CD4-positive, alpha-beta memory T cell (primary cell): ENCODE measurements around the gene ERC1. TPM values are rescaled to one million over a fixed set of nuclear protein-coding genes. Genes with fewer than 3 reads are reported as not detected.
"Not testable (repeated sequence)": the region's sequence is repeated elsewhere in the genome, so short reads cannot be mapped to it uniquely, and the experiment has no call there.

Experiments used
- CTCF ChIA-PET: fragments of 350-600 bp; sonication (Branson Sonifier 250); formaldehyde crosslinking; loops from one replicate; lab custom pipeline; 2021; ENCODE audit warnings: inconsistent platforms; ENCODE audit not compliant: partially characterized antibody; lab: Charles Lee
- POLR2A ChIA-PET: fragments of 350-600 bp; sonication (Branson Sonifier 250); formaldehyde crosslinking; loops from one replicate; lab custom pipeline; 2021; ENCODE audit not compliant: partially characterized antibody; lab: Charles Lee
- DNase-seq, 5 donors: peaks; one replicate each; pipeline versions ENCODE4 v3.0.0 to v3.0.0-alpha.2; 2020 to 2022; ENCODE audit warnings: mixed read lengths in 1 of 5
- H3K27ac ChIP-seq: one replicate; pipeline ENCODE4 v1.7.0; 2013; ENCODE audit warnings: low read depth, low read length
- H3K27me3 ChIP-seq: 2 replicates; pipeline ENCODE4 v1.7.0; 2013; ENCODE audit warnings: mild to moderate bottlenecking, low read length, moderate library complexity; ENCODE audit not compliant: insufficient read depth
- H3K36me3 ChIP-seq: 2 replicates; pipeline ENCODE4 v1.7.0; 2013; ENCODE audit warnings: mild to moderate bottlenecking, low read length, moderate library complexity; ENCODE audit not compliant: insufficient read depth
- H3K4me1 ChIP-seq: 2 replicates; pipeline ENCODE4 v1.7.0; 2013; ENCODE audit warnings: mild to moderate bottlenecking, low read length, moderate library complexity; ENCODE audit not compliant: insufficient read depth
- H3K4me3 ChIP-seq, 2 donors: one replicate each; pipeline ENCODE4 v1.7.0; 2013; ENCODE audit warnings: low read length in 2 of 2, mild to moderate bottlenecking in 1 of 2
- H3K9me3 ChIP-seq, 2 donors: one replicate each; pipeline ENCODE4 v1.7.0; 2013; ENCODE audit warnings: low read length in 2 of 2, control low read depth in 1 of 2; ENCODE audit not compliant: control insufficient read depth in 1 of 2
- H3K27ac Mint-ChIP-seq, 7 donors: one replicate each; pipeline ENCODE4 v1.8.0; 2020 to 2021; ENCODE audit warnings: mixed read lengths in 7 of 7, mild to moderate bottlenecking in 6 of 7, inconsistent platforms in 3 of 7, moderate library complexity in 3 of 7
- H3K27me3 Mint-ChIP-seq, 2 donors: one replicate each; pipeline ENCODE4 v1.8.0; 2020 to 2021; ENCODE audit warnings: mixed read lengths in 2 of 2
- H3K36me3 Mint-ChIP-seq, 2 donors: one replicate each; pipeline ENCODE4 v1.8.0; 2020 to 2021; ENCODE audit warnings: mixed read lengths in 2 of 2, inconsistent platforms in 1 of 2, mild to moderate bottlenecking in 1 of 2
- H3K4me1 Mint-ChIP-seq, 4 donors: one replicate each; pipeline ENCODE4 v1.8.0; 2020 to 2021; ENCODE audit warnings: mixed read lengths in 4 of 4, mild to moderate bottlenecking in 1 of 4
- H3K4me3 Mint-ChIP-seq, 8 donors: one replicate each; pipeline ENCODE4 v1.8.0; 2020 to 2021; ENCODE audit warnings: mixed read lengths in 8 of 8, mild to moderate bottlenecking in 7 of 8, moderate library complexity in 6 of 8, inconsistent platforms in 3 of 8
- H3K9me3 Mint-ChIP-seq, 8 donors: one replicate each; pipeline ENCODE4 v1.8.0; 2020 to 2021; ENCODE audit warnings: mixed read lengths in 8 of 8, mild to moderate bottlenecking in 5 of 8, inconsistent platforms in 3 of 8, moderate library complexity in 1 of 8
- intact Hi-C: fragments of 100-400 bp; cut with micrococcal nuclease; formaldehyde crosslinking; loops from one replicate; pipeline ENCODE4 v1.15.1; 2023
- polyA plus RNA-seq, 2 donors: library from polyadenylated mRNA; unstranded; fragments of 300-500 nt; fragmentation: Illumina TruSeq; gene quantifications; one replicate each; pipeline ENCODE4 v1.2.3, GENCODE V29; 2021
- total RNA-seq, 2 experiments: library from RNA; stranded (reverse); gene quantifications; one replicate each; pipeline ENCODE4 v1.2.3, GENCODE V29; 2021

The ERC1 gene
- total and polyA plus RNA-seq, 4 experiments from 2014 or later: 4.0 to 41.7 (median 28.7) TPM

GRCh38 chr12:1255125-1255524 is 264.1 kb downstream of the ERC1 start:
- H3K4me3 Mint-ChIP-seq, H3K4me1 ChIP-seq, H3K36me3 ChIP-seq, DNase-seq, H3K4me1 Mint-ChIP-seq, H3K9me3 Mint-ChIP-seq, intact Hi-C loops, H3K27me3 ChIP-seq, H3K27ac ChIP-seq, H3K27ac Mint-ChIP-seq, H3K9me3 ChIP-seq, CTCF ChIA-PET, POLR2A ChIA-PET, H3K4me3 ChIP-seq, H3K27me3 Mint-ChIP-seq: not testable (repeated sequence)
- H3K36me3 Mint-ChIP-seq: peaks cover 20 to 38% of the 10 kb centered on the region in 2 donors

GRCh38 chr12:1255854-1256253 is 264.8 kb downstream of the ERC1 start:
- CTCF ChIA-PET, H3K9me3 Mint-ChIP-seq, intact Hi-C loops, H3K4me3 ChIP-seq, H3K4me1 Mint-ChIP-seq, POLR2A ChIA-PET, H3K27ac ChIP-seq, H3K4me1 ChIP-seq, H3K27me3 Mint-ChIP-seq, H3K9me3 ChIP-seq, H3K36me3 ChIP-seq, DNase-seq, H3K27ac Mint-ChIP-seq, H3K27me3 ChIP-seq, H3K4me3 Mint-ChIP-seq: not testable (repeated sequence)
- peaks cover 23 to 38% of the 10 kb centered on the region in 2 donors for H3K36me3 Mint-ChIP-seq

- H3K27ac Mint-ChIP-seq: no peak overlapping the region
- Histone ChIP-seq H3K27ac (no peak overlapping the region), H3K27me3 (no peaks in the 10 kb centered on the region)
Observed at GRCh38 chr12:1256285-1256684, 265.3 kb downstream of the ERC1 start.

GRCh38 chr12:1256991-1257390 is 266.0 kb downstream of the ERC1 start:
- Histone ChIP-seq H3K27ac (no peak overlapping the region), H3K4me3 (no peak overlapping the region), H3K27me3 (no peaks in the 10 kb centered on the region), H3K36me3 (no peaks in the 10 kb centered on the region), H3K9me3 (no peaks in the 10 kb centered on the region), H3K4me1 (no peaks in the 10 kb centered on the region)
- peaks cover 0 to 2% (median 0%) of the 10 kb centered on the region in 8 donors for H3K9me3 Mint-ChIP-seq
- ChIA-PET POLR2A (no interaction called here), CTCF (no interaction called here)
- no peak overlapping the region for H3K27ac Mint-ChIP-seq
- no peaks in the 10 kb centered on the region for H3K4me1 Mint-ChIP-seq
- H3K4me3 Mint-ChIP-seq: no peak overlapping the region
- H3K27me3 Mint-ChIP-seq: no peaks in the 10 kb centered on the region
- intact Hi-C loops: no loop called here
- DNase-seq: no peak
- peaks cover 29 to 46% of the 10 kb centered on the region in 2 donors for H3K36me3 Mint-ChIP-seq

More at GRCh38 chr12:1256285-1256684, 265.3 kb downstream of the ERC1 start:
- Mint-ChIP-seq H3K4me3 (no peak overlapping the region), H3K36me3 (peaks cover 24 to 39% of the 10 kb centered on the region in 2 donors), H3K9me3 (peaks cover 0 to 2% (median 0%) of the 10 kb centered on the region in 8 donors), H3K4me1 (no peaks in the 10 kb centered on the region), H3K27me3 (no peaks in the 10 kb centered on the region)
- no peak for DNase-seq
- POLR2A ChIA-PET: no interaction called here
- H3K36me3 ChIP-seq: no peaks in the 10 kb centered on the region
- no peak overlapping the region for H3K4me3 ChIP-seq
- CTCF ChIA-PET: no interaction called here
- no peaks in the 10 kb centered on the region for H3K4me1 ChIP-seq
- H3K9me3 ChIP-seq: no peaks in the 10 kb centered on the region
- intact Hi-C loops: no loop called here

- no peak overlapping the region for H3K4me3 Mint-ChIP-seq
- CTCF ChIA-PET: no interaction called here
- Histone ChIP-seq H3K9me3 (no peaks in the 10 kb centered on the region), H3K36me3 (no peaks in the 10 kb centered on the region), H3K27ac (no peak overlapping the region), H3K4me3 (no peak overlapping the region), H3K4me1 (no peaks in the 10 kb centered on the region), H3K27me3 (no peaks in the 10 kb centered on the region)
- no peak overlapping the region for H3K27ac Mint-ChIP-seq
- H3K4me1 Mint-ChIP-seq: no peaks in the 10 kb centered on the region
- POLR2A ChIA-PET: no interaction called here
- DNase-seq: no peak
- H3K36me3 Mint-ChIP-seq: peaks cover 55 to 59% of the 10 kb centered on the region in 2 donors
- H3K27me3 Mint-ChIP-seq: no peaks in the 10 kb centered on the region
- intact Hi-C loops: no loop called here
- H3K9me3 Mint-ChIP-seq: no peaks in the 10 kb centered on the region
Observed at GRCh38 chr12:1262011-1262410, 271.0 kb downstream of the ERC1 start.

GRCh38 chr12:1267243-1267642 is 276.2 kb downstream of the ERC1 start:
- Histone ChIP-seq H3K27ac (no peak overlapping the region), H3K36me3 (no peaks in the 10 kb centered on the region), H3K4me3 (no peak overlapping the region), H3K4me1 (no peaks in the 10 kb centered on the region), H3K27me3 (no peaks in the 10 kb centered on the region), H3K9me3 (no peaks in the 10 kb centered on the region)
- Mint-ChIP-seq H3K4me3 (no peak overlapping the region), H3K4me1 (peaks cover 0 to 2% (median 0%) of the 10 kb centered on the region in 4 donors), H3K27me3 (no peaks in the 10 kb centered on the region), H3K36me3 (peaks cover 38 to 59% of the 10 kb centered on the region in 2 donors), H3K27ac (no peak overlapping the region), H3K9me3 (no peaks in the 10 kb centered on the region)
- no peak for DNase-seq
- intact Hi-C loops: no loop called here
- ChIA-PET CTCF (no interaction called here), POLR2A (no interaction called here)

GRCh38 chr12:1272142-1272541 is 281.1 kb downstream of the ERC1 start:
- H3K36me3 ChIP-seq: no peaks in the 10 kb centered on the region
- ChIA-PET CTCF (interaction anchor here (1.1 kb wide), 1 partner anchor 154 kb away, joined by 5 read pairs; no protein-coding TSS in a partner anchor), POLR2A (no interaction called here)
- peaks cover 0 to 2% (median 0%) of the 10 kb centered on the region in 4 donors for H3K4me1 Mint-ChIP-seq
- H3K27me3 ChIP-seq: no peaks in the 10 kb centered on the region
- no peak overlapping the region for H3K4me3 ChIP-seq
- no peak overlapping the region for H3K27ac ChIP-seq
- DNase-seq: no peak
- intact Hi-C loops: loop anchor here (10.0 kb wide), 1 partner anchor 333 kb away; no protein-coding TSS in a partner anchor
- H3K27ac Mint-ChIP-seq: no peak overlapping the region
- H3K4me1 ChIP-seq: no peaks in the 10 kb centered on the region
- peaks cover 5 to 43% of the 10 kb centered on the region in 2 donors for H3K36me3 Mint-ChIP-seq
- no peak overlapping the region for H3K4me3 Mint-ChIP-seq
- no peaks in the 10 kb centered on the region for H3K9me3 Mint-ChIP-seq
- H3K9me3 ChIP-seq: no peaks in the 10 kb centered on the region
- H3K27me3 Mint-ChIP-seq: no peaks in the 10 kb centered on the region

GRCh38 chr12:1273051-1273450 is 282.0 kb downstream of the ERC1 start:
- Mint-ChIP-seq H3K4me3 (no peak overlapping the region), H3K36me3 (peaks cover 6 to 42% of the 10 kb centered on the region in 2 donors), H3K27me3 (no peaks in the 10 kb centered on the region), H3K27ac (no peak overlapping the region), H3K9me3 (no peaks in the 10 kb centered on the region), H3K4me1 (peaks cover 0 to 4% (median 3%) of the 10 kb centered on the region in 4 donors)
- Histone ChIP-seq H3K4me1 (no peaks in the 10 kb centered on the region), H3K4me3 (no peak overlapping the region), H3K9me3 (no peaks in the 10 kb centered on the region), H3K27me3 (no peaks in the 10 kb centered on the region), H3K36me3 (no peaks in the 10 kb centered on the region), H3K27ac (no peak overlapping the region)
- no peak for DNase-seq
- intact Hi-C loops: loop anchor here (10.0 kb wide), 1 partner anchor 332 kb away; no protein-coding TSS in a partner anchor
- CTCF ChIA-PET: no interaction called here
- POLR2A ChIA-PET: no interaction called here
